Stimulated activated CD8-positive, alpha-beta memory T cell treated with anti-CD3 and anti-CD28 coated beads, Interleukin-7, amount 100 ng/mL, for 48 hours (primary cell): Measurements from ENCODE around the gene GRIN3B.
"Not testable (repeated sequence)": the region's sequence is repeated elsewhere in the genome, so short reads cannot be mapped to it uniquely, and the experiment has no call there.

Source experiments
- DNase-seq, 2 donors: peaks; one replicate each; pipeline ENCODE4 v3.0.0-alpha.2; 2020; ENCODE audit warnings: low read depth in 1 of 2; ENCODE audit errors: extremely low read depth in 1 of 2

Gene GRIN3B

GRCh38 chr19:1018932-1019615 is 18.9 kb downstream of the GRIN3B start:
- no peak for DNase-seq

GRCh38 chr19:1019616-1019961 is 19.4 kb downstream of the GRIN3B start:
- no peak for DNase-seq

GRCh38 chr19:1019980-1020867 is 20.0 kb downstream of the GRIN3B start:
- no peak for DNase-seq

- peak; percentile 94 to 95 for DNase-seq
Measured at GRCh38 chr19:1020868-1021425, 20.7 kb downstream of the GRIN3B start, which contains the start of gene TMEM259. TMEM259 (minus strand) TSS chr19:1021123; CDS start chr19:1020996, 127 bp downstream.

- DNase-seq, result not testable (repeated sequence)
Measured at GRCh38 chr19:1023883-1024188, 23.6 kb downstream of the GRIN3B start.

- not testable (repeated sequence) for DNase-seq
Measured at GRCh38 chr19:1025080-1025479, 24.9 kb downstream of the GRIN3B start.

- DNase-seq, result peak in 1 of 2 donors; percentile 39
Measured at GRCh38 chr19:1025960-1026782, 26.0 kb downstream of the GRIN3B start, which contains the start of gene CNN2. CNN2 (plus strand) TSS chr19:1026608; CDS start chr19:1026662, 54 bp downstream.

- no peak for DNase-seq
Measured at GRCh38 chr19:1026783-1027649, 26.8 kb downstream of the GRIN3B start.

- no peak for DNase-seq
Measured at GRCh38 chr19:1027650-1028061, 27.4 kb downstream of the GRIN3B start.

- no peak for DNase-seq
Measured at GRCh38 chr19:1028062-1028926, 28.1 kb downstream of the GRIN3B start.

GRCh38 chr19:1032264-1032867 is 32.1 kb downstream of the GRIN3B start:
- DNase-seq, result no peak

- no peak for DNase-seq
Measured at GRCh38 chr19:1035998-1036621, 35.9 kb downstream of the GRIN3B start.

GRCh38 chr19:1037621-1038064 is 37.4 kb downstream of the GRIN3B start:
- no peak for DNase-seq

- no peak for DNase-seq
Measured at GRCh38 chr19:1038978-1039645, 38.9 kb downstream of the GRIN3B start.

GRCh38 chr19:1039646-1040475 is 39.6 kb downstream of the GRIN3B start, which contains the start of gene ABCA7:
ABCA7 (plus strand) TSS chr19:1040107; CDS start chr19:1041362, 1,255 bp downstream.
- DNase-seq, result peak; percentile 98 to 99

- peak; percentile 76 to 88 for DNase-seq
Measured at GRCh38 chr19:1040476-1041271, 40.5 kb downstream of the GRIN3B start.
